HL-60 (cell line): Measurements from ENCODE around the gene SEC24B.
"Not testable (repeated sequence)": the region's sequence is repeated elsewhere in the genome, so short reads cannot be mapped to it uniquely, and the experiment has no call there.

Source experiments
- DNase-seq, 2 experiments: peaks; one replicate each; pipeline ENCODE4 v3.0.0-alpha.2; 2010 to 2020; ENCODE audit warnings: low read depth in 1 of 2, low spot score in 1 of 2
- H3K27ac ChIP-seq: fragments of 250-450 bp; sonication (Bioruptor Pico); replicated peaks from 2 replicates; pipeline ENCODE4 v1.5.1; 2020; ENCODE audit warnings: mild to moderate bottlenecking, moderate library complexity
- H3K27me3 ChIP-seq: fragments of 250-450 bp; sonication (Bioruptor Pico); 2 replicates; pipeline ENCODE4 v1.5.1; 2021; ENCODE audit warnings: mild to moderate bottlenecking, moderate library complexity; ENCODE audit not compliant: insufficient read depth, poor library complexity, severe bottlenecking
- H3K4me3 ChIP-seq: replicated peaks from 2 replicates; pipeline ENCODE4 v1.5.1; 2011; ENCODE audit warnings: mild to moderate bottlenecking, control low read depth, low read length; ENCODE audit not compliant: insufficient read depth
- GABPA ChIP-seq: IDR thresholded peaks from 2 replicates; pipeline ENCODE4 v1.6.1; 2012; ENCODE audit warnings: low read depth
- POLR2AphosphoS5 ChIP-seq: IDR thresholded peaks from 2 replicates; pipeline ENCODE4 v1.6.1; 2012; ENCODE audit warnings: low read depth
- SPI1 ChIP-seq: IDR thresholded peaks from 2 replicates; pipeline ENCODE4 v1.6.1; 2012; ENCODE audit warnings: low read depth, mild to moderate bottlenecking, borderline replicate concordance
- TF ChIP-seq, protein P1 (sequence below): IDR thresholded peaks from 2 replicates; pipeline ENCODE4 v1.6.1; 2012; ENCODE audit warnings: low read depth; ENCODE audit not compliant: insufficient replicate concordance
- TF ChIP-seq, protein P2 (sequence below): IDR thresholded peaks from one replicate; pipeline ENCODE4 v1.5.1; 2011; ENCODE audit warnings: low read length, control low read depth, inconsistent platforms; ENCODE audit not compliant: insufficient read depth

SEC24B gene

DNA sequence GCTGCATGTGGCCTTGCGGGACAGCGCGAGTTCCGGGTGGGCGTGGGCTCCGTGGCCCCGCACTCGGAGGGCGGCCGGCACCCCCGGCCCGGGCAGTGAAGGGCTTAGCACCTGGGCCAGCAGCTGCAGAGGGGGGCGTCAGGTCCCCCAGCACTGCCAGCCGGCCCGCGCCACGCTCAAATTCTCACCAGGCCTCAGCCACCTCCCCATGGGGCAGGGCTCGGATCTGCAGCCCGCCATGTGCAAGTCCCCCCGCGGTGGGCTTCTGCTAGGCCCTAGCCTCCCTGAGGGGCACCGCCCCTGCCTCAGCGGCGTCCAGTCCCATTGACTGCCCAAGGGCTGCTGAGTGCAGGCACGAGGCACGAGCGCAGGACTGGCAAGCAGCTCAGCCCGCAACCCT is 123.8 kb downstream of the SEC24B start:
- no peak overlapping the region for H3K27ac ChIP-seq
- TF ChIP-seq, protein P1, sequence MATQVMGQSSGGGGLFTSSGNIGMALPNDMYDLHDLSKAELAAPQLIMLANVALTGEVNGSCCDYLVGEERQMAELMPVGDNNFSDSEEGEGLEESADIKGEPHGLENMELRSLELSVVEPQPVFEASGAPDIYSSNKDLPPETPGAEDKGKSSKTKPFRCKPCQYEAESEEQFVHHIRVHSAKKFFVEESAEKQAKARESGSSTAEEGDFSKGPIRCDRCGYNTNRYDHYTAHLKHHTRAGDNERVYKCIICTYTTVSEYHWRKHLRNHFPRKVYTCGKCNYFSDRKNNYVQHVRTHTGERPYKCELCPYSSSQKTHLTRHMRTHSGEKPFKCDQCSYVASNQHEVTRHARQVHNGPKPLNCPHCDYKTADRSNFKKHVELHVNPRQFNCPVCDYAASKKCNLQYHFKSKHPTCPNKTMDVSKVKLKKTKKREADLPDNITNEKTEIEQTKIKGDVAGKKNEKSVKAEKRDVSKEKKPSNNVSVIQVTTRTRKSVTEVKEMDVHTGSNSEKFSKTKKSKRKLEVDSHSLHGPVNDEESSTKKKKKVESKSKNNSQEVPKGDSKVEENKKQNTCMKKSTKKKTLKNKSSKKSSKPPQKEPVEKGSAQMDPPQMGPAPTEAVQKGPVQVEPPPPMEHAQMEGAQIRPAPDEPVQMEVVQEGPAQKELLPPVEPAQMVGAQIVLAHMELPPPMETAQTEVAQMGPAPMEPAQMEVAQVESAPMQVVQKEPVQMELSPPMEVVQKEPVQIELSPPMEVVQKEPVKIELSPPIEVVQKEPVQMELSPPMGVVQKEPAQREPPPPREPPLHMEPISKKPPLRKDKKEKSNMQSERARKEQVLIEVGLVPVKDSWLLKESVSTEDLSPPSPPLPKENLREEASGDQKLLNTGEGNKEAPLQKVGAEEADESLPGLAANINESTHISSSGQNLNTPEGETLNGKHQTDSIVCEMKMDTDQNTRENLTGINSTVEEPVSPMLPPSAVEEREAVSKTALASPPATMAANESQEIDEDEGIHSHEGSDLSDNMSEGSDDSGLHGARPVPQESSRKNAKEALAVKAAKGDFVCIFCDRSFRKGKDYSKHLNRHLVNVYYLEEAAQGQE = no peak
- no peak for TF ChIP-seq POLR2AphosphoS5
- TF ChIP-seq, protein P2, sequence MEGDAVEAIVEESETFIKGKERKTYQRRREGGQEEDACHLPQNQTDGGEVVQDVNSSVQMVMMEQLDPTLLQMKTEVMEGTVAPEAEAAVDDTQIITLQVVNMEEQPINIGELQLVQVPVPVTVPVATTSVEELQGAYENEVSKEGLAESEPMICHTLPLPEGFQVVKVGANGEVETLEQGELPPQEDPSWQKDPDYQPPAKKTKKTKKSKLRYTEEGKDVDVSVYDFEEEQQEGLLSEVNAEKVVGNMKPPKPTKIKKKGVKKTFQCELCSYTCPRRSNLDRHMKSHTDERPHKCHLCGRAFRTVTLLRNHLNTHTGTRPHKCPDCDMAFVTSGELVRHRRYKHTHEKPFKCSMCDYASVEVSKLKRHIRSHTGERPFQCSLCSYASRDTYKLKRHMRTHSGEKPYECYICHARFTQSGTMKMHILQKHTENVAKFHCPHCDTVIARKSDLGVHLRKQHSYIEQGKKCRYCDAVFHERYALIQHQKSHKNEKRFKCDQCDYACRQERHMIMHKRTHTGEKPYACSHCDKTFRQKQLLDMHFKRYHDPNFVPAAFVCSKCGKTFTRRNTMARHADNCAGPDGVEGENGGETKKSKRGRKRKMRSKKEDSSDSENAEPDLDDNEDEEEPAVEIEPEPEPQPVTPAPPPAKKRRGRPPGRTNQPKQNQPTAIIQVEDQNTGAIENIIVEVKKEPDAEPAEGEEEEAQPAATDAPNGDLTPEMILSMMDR = no peak
- no peak for TF ChIP-seq GABPA
- TF ChIP-seq SPI1 = no peak

DNA sequence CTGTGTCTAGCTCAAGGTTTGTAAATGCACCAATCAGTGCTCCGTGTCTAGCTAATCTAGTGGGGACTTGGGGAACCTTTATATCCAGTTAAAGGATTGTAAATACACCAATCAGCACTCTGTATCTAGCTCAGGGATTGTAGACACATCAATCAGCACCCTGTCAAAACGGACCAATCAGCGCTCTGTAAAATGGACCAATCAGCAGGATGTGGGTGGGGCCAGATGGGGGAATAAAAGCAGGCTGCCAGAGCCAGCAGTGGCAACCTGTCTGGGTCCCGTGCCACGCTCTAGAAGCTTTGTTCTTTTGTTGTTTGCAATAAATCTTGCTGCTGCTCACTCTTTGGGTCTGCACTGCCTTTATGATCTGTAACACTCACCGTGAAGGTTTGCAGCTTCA is 124.5 kb downstream of the SEC24B start:
- H3K27me3 ChIP-seq = not testable (repeated sequence)

More for the DNA sequence above, 123.8 kb downstream of the SEC24B start:
- H3K27me3 ChIP-seq = peaks cover 7% of the 10 kb centered on the region
- DNase-seq = no peak
- no peak overlapping the region for H3K4me3 ChIP-seq

DNA sequence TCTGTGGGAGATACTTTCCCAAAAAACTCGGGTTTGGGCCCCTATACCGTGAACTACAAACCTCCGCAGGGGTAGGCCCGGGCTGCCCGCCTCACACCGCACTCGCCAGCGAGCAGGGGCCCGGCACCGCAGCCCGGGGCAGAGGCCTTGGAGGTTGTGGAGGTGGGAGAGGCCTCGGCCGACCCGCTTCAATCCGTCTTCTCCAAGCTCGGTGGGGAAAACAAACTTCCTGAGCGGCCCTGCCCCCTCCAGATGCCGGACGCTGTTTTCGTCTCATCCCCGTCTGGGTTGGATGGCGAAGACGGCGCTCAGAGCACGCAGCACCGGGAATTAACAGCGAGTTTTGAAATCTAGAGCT is 126.0 kb downstream of the SEC24B start:
- Histone ChIP-seq H3K27me3 (peaks cover 11% of the 10 kb centered on the region), H3K4me3 (peak overlapping the region; percentile 63), H3K27ac (no peak overlapping the region)
- DNase-seq = no peak
- TF ChIP-seq SPI1 (no peak), POLR2AphosphoS5 (no peak), GABPA (no peak)
- TF ChIP-seq, protein P1 = no peak
- TF ChIP-seq, protein P2 = no peak

More for the DNA sequence above, 124.5 kb downstream of the SEC24B start:
- H3K27ac ChIP-seq, DNase-seq, H3K4me3 ChIP-seq: not testable (repeated sequence)

DNA sequence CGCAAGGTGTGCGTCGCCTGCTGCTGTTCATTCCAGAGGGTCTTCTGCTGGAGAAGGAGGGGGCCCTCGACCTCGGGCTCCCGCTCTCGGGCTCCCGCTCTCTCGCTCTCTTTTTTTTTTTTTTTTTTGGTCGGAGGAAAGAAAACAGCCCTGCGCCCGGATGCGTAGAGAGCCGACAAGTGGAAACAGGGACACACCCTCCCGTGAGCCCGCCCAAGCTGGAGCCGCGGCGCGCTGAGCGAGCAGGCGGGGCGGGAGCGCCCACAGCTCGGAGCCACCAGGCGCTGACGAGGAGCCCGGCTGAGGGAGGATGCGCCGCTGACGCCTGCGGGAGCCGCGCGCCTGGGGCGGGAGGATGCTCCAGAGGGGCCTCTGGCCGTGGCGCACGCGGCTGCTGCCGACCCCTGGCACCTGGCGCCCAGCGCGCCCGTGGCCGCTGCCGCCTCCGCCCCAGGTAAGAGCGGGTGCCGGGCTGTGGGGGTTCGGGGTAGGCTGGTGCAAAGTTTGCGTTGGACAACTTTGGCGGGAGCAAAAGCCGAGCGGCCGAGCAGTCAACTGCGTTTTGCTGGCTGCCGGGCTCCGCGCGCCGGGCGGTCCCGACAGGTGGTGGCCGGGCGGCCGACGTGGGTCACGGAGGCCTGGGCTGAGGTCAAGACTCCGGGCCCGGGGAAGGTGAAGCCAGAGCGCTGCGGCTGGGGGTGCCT is 126.5 kb downstream of the SEC24B start, which contains the start of gene MCUB:
Gene MCUB, plus strand, starts transcription at position 264 of the 704 bp plus-strand sequence. Its CDS starts 92 bp downstream, at position 356.
- Histone ChIP-seq H3K4me3 (peak within 1 kb of the TSS; percentile 63), H3K27ac (no peak within 1 kb of the TSS), H3K27me3 (peaks cover 14% of the 10 kb centered on the region)
- TF ChIP-seq, protein P1 = no peak
- TF ChIP-seq POLR2AphosphoS5 (no peak), GABPA (no peak), SPI1 (no peak)
- TF ChIP-seq, protein P2 = no peak
- DNase-seq = peak; percentile 29 to 58
